ENCODE measurements around the gene LEMD3.

DNA sequence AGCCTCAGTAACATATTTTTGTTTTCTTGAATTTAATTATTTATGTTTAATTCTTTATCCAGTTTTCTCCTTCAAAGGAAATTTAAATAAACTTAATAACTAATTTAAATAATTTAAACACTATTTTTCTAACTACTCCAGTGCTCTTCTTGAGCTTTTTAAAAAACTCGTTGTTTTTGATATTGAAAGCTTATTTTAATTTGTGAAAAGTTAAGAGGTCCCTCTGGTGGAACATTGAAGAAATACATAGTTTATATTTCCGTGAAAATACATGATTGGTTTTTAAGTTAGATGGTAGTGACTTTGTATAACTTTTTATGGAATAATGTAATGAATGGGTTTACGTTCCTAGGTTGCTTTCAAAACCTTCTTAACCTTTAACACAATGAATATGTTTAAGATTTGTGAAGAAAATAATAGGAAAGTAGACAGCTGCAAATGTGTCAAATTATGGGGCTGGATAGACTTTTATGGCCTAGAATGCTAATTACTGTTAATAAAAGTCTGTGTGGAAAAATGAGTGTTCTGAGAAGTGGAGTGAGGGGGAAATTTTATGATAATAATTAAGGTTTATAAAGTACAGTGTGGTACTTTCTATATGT is 63.2 kb downstream of the LEMD3 start:
- TF ChIP-seq, protein P1, sequence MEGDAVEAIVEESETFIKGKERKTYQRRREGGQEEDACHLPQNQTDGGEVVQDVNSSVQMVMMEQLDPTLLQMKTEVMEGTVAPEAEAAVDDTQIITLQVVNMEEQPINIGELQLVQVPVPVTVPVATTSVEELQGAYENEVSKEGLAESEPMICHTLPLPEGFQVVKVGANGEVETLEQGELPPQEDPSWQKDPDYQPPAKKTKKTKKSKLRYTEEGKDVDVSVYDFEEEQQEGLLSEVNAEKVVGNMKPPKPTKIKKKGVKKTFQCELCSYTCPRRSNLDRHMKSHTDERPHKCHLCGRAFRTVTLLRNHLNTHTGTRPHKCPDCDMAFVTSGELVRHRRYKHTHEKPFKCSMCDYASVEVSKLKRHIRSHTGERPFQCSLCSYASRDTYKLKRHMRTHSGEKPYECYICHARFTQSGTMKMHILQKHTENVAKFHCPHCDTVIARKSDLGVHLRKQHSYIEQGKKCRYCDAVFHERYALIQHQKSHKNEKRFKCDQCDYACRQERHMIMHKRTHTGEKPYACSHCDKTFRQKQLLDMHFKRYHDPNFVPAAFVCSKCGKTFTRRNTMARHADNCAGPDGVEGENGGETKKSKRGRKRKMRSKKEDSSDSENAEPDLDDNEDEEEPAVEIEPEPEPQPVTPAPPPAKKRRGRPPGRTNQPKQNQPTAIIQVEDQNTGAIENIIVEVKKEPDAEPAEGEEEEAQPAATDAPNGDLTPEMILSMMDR (IDR thresholded peaks at IDR 0.05; ENCODE audit: borderline replicate concordance, extremely low read depth, low read length, poor library complexity, severe bottlenecking): peak; percentile 53
- TF ChIP-seq EZH2 (IDR thresholded peaks at IDR 0.05; ENCODE audit: borderline replicate concordance, low read depth, low read length, severe bottlenecking): no peak

Data from DND-41 (cell line).